ENCODE measurements around the gene LGSN.
"Not testable (repeated sequence)": the region's sequence is repeated elsewhere in the genome, so short reads cannot be mapped to it uniquely, and the experiment has no call there.

The LGSN gene

DNA sequence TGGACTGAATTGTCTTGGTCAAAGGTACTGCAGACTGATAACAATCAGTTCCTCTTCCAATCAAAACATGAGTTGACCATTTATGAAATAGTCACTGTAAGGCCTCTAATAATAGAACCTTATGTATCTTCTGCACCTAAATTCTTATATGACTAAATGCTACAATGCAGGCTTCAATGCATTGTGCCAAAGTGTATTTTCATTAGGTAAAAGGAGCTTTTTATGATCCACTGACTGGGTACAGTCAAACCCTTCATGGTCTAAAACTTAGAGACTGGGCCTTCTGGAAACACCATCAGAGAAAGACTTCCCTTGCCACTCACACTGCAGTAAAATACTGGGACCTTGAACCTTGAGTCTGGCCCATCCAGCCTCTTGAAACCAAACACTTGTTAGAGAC lies 16.3 kb downstream of the LGSN start:
- no peak for DNase-seq

DNA sequence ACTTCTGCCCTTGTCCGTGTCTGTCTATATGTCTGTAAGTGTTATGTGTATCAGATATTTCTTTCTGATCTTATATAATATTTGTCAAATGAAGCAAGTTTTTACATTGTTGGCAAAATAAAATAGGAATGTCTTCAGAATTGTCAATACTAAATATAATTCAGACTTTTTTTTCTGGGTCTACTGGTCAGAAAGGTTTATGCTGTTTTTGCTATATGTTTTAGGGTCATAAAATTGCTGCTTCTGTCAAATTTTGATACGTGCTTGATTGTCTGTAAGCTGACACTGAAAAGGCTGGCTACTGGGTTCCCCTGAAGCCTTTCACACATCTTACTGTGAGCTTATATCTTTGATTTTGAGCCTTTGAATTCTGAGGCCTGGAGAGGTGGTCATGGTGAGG lies 20.1 kb downstream of the LGSN start:
- no peak for DNase-seq

DNA sequence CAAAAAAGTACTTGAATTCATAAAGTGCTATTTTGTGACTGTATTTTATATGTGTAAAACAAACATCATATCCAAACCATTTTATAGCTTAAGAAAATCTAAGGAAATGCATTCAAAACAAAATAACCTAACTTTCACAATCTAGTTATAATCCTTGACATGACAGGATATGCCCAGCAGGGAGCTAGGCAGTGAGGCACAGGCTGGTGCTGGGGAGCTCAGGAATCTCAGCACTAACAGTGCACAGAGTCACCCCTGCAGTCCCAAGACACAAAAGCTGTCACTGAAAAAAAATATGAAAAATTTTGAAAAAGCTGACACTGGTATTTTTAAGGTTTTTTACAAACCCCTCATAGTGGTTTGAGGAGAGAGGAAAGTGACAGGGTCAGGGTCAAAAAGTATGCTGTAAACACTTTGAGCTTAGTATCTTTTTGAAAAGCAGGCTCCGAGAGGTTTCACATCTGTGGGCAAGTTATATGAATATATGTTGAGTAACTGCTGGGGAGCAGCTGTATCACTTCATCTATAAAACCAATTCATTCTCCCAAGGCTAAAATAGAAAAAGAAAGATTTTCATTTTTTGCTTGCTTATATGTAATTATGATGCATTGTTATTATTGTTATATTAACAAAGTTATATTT lies 24.1 kb downstream of the LGSN start:
- no peak for DNase-seq

DNA sequence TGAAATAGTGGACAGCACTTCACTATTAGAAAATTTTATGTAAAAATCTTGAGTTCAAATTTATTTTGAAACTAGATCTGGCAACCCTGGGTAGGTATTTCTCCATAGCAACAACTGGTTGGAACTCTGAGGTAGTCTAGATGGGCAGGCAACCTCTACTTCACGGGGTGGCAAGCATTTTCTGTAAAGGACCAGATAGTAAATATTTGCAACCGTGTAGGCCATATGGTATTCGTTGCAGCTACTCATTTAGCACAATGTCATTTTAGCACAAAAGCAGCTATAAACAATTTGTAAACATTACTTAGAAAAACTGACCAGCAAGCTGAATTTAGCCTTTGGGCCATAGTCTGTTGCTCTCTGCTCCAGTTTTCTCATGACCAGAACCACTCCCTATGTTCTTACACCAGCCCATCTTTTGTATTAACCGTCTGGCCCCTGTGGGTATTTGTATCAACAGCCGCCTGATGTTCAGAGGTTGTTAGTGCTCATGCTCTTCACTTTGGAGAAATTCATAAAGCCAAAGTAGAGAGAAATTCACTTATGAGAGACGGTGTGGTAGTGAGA lies 29.2 kb downstream of the LGSN start:
- DNase-seq, result no peak

DNA sequence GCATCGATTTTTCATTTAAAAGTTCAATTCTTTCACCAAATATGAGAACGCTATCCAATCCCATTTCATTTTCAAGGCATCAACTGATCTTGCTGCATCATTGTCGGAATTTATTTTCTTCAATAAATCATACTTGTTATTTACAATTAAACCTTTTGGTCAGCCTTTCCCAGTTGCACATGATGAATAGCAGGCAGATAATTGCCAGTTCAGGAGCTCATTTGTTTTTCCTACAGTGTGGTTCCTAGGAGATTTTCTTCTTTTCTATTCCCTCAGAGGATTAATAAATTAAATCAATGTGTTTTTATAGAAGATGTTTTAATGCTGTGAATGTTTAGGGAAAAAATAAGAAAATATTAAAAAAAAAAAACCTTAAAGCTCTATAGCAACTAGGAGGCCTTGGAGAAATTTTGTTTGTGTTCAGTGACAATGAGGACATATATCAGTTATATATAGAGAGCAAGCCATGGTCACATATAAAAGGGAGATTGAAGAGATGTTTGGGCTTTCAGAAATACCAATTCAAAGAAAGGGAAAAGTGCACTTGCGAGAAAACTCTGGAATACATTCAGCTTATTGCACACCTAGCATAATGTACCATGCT lies 30.4 kb downstream of the LGSN start:
- DNase-seq, result no peak

DNA sequence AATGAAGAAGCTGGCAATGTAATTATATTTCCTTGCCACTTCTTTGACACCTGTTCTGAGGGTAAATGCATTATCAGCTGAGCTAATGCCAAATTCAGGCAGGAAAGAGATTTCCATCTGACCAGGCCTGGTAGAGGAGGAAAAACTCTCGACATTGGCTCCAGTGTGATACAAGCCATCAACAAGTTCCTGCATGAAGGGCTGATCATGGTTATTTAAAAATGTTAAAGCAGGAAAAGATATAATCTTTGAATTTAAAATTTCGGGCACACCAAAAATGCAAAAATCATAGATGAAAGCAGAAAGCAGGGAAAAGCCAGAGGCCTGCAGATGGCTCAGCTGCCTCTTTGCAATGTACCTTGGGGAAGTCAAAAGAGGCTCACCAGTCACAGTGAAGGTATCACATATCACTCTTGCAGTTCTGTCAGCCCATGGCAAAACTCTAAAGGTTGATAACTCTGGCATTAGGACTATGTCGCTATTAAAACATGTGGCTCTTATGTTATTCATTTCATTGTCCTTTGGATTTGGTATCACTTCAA lies 39.1 kb downstream of the LGSN start:
- DNase-seq, result no peak

DNA sequence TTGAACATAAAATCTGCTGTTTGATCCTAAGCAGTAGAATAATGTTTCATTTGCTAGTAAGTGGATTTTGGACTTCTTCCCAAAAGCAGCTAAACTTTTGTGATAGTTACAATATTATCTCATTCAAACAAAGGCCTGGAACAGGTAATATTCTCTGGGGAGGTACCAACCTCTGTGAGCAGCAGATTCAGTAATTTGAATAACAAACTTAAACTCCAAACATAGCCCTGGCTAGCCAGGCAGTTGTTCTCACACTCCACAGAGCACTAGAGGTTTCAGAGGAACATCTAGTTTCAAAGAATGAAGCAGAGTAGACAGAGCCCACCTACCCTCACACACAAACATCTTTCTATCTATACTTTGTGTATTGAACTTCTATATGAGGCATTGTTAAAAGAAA lies 40.9 kb downstream of the LGSN start:
- DNase-seq, result no peak

DNA sequence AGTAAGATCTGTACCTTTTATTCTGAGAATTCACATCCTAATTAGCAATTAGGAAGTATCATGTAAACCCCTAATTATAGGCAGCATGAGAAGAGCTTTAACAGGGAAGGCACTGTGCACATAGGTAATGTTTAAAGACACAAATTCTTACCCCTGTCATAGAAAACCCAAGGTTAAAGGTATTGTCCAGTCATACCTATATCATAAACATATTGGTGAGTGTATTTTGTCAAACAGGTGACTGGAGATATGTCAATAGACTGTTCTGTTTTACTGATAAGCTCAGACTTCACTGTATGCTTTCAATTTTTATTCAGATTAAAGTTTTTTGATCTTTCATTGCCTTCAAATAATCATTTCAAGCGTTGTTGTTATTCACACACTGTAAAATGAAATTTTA lies 43.8 kb downstream of the LGSN start:
- no peak for DNase-seq

DNA sequence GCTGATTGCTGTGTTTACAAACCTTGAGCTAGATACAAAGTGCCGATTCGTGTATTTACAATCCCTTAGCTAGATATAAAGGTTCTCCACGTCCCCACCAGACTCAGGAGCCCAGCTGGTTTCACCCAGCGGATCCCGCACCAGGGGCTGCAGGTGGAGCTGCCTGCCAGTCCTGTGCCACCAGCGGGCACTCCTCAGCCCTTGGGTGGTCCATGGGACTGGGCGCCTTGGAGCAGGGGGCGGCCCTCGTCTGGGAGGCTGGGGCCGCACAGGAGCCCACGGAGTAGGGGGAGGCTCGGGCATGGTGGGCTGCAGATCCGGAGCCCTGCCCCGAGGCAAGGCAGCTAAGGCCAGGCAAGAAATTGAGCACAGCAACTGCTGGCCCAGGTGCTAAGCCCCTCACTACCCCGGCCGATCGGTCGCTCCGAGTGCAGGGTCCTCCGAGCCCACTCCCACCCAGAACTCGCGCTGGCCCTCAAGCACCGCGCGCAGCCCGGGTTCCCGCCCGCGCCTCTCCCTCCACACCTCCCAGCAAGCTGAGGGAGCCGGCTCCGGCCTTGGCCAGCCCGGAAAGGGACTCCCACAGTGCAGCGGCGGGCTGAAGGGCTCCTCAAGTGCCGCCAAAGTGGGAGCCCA lies 44.9 kb downstream of the LGSN start:
- not testable (repeated sequence) for DNase-seq

DNA sequence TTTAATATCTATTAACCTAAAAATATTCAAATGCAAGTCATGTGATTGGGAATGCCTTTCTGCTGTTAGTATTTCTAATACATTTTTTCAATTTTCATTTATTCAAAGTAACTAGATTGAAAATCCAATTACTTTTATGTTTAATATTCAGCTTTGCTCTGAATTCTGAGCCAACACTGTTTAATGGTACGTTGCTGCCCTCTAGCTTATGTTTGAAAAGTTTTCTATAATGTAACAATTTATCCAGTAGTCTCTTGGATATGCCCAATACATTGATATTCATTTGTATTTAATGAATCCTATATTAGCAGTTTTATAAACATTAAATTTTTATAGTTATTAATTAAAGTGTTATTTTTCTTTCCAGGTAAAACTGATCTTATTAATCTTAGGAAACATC lies 47.4 kb downstream of the LGSN start:
- DNase-seq, result no peak

DNA sequence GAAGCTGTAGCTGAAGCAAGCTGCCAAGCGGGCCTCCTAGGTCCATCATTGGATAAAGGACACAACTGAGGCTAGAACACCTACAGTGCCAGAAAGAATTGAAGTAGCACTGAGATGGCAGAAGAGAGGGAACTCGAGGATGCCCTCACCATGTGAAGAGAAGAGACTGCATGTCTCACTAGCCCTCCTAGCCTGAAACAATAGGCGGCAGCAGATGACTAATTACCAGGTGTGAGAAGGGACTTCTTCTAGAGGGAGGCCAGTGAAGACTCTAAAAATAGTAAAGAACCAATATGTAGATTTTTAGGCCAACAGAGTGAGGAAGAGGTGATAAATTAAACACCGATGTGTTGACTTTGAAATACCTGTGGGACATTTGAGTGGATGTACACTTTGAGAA lies 50.3 kb downstream of the LGSN start:
- DNase-seq, result no peak

DNA sequence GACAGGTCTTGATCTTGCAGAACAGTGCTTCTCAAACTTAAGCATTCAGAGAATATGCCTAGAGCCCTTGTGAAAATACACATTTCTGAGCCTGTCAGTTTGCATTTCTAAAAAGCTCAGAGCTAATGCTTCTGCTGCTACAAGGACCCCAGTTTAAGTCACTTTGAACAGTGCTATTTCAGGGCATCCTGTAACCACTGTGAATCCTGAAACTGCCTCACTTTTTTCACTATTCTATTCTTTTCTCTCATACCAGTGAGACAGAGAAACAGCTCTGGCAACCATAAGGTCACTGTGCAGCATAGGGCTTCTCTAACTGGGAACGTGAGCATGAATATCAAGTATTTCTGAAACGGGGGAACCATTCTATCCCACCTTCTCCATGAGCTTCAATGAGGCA lies 51.2 kb downstream of the LGSN start:
- no peak for DNase-seq

DNA sequence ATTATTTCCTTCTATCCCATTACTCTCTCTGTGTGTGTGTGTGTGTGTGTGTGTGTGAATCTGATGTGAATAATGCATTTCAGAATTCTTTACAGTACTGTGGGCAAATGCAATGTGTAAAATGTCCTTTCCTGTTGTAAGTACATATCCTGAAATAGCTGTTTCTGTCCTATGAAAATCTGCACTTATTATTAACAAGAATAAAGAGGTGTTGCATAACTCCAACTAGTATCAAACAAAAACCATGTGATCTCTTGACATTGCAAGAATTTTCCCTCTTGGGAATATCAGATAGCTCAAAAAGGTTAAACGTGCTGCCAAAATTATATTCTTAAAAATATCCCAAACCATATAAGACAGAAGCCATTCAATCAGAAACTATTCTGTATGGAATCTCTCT lies 52.0 kb downstream of the LGSN start:
- DNase-seq, result no peak

DNA sequence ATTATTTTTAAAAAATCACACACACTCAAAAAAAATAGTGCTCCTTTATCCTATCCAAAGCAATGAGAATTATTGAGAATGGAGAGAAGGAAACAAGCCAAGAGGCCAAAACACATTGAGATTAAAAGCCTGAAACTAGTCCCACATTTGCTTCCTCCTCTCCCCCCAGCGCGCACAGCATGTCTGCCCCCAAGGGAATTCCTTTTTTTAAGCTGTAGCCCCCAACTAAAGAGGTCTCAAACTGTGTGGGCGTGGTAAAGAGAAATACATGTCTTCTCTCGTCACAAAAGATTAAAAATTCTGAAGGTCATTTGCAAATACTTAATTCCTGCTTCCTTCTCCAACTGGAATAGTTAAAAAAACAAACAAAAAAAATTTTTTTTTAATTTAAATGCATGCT lies 52.7 kb downstream of the LGSN start:
- DNase-seq, result no peak

DNA sequence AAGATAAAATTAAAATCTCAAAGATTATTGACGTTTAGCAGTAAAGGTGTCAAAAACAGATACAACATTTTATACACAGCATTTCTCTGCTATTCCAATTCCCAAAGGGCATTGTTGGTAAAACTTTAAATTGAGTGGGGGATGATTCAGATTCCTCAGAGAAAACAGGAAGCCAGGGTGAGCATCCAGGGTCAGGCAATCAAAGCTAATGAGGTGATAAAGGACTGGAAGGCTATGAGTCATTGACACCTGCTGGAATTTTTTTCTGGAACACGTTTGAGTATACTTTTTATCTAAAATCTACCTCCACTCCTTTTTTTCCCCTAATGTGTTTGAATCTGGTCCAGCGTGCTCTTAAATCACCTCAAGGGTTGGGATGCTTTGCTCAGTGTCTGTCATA lies 56.3 kb downstream of the LGSN start:
- no peak for DNase-seq

DNA sequence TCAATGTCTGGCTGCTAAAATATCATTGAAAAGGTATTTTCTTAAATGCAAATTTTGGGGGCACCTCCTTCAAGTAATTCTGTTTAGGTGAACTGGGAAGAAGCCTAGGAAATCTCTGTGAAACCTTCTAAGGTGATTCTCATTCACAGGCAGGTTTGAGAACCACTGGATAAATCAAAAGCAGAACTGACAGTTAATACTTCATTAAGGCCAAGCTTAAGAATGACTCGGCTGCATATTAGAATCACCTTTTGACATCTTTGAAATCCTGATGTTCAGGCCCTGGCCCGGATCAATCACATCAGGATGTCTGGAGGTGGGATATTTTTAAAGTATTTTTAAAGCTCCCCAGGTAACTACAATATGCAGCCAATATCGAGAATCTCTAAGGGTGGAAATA lies 58.0 kb downstream of the LGSN start:
- DNase-seq, result no peak

DNA sequence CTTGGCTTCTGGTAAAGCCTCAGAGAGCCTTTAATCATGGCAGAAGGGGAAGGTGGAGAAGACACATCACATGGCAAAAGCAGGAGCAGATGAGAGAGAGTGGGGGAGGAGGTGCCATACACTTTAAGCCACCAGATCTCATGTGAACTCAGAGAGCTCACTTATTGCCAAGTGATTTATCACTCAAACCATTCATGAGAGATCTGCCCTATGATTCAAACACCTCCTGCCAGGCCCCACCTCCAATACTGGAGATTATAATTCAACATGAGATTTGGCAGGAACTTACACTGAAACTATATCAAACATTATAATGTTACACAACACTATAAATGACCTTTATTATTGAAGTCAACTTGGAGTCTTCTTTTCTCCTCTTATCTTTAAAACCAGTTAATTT lies 60.6 kb downstream of the LGSN start:
- no peak for DNase-seq

DNA sequence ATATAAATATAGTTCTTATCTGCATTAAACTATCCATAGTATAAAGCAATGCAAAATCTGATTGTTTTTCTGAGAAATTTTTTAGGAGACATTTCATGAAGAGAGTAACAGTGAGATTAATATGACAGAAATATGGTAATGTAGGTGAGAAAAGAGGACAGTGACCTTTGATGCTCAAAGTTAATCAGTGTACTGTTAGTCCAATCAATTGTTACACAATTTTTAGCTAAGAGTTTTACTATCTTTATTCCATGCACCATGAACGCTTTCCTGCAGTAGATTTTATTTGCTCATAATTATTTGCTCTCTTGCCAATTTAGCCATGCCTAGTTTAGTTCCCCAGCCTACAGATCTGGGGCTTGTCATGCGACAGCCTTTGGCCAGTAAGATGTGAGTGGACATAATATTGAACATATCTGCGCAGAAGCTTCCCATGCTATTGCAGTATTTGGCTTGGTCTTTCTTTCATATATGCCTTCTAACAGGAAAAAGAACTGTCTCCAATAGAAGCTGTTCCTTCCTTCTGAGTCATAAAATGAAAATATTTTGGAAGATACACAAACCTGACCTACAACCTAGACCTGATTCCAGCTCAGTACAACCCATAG lies 69.8 kb downstream of the LGSN start:
- no peak for DNase-seq

DNA sequence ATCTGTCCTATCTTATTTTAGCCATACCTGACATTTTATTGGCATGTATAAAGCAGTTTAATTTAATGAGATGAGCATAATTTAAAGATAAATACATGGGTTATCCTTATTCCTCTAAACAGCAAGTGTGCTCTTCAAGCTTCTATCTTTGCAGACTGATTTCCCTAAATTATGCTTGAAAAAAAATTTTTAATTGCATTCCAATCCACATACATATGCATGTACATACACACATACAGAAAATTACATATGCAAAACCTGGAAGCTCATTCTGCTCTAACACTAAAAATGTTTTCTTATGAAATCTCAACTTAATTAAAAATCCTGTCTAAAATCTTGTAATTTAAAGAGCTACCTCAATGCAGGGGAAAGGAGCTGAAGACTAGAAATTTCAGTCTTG lies 73.2 kb downstream of the LGSN start:
- DNase-seq, result no peak

DNA sequence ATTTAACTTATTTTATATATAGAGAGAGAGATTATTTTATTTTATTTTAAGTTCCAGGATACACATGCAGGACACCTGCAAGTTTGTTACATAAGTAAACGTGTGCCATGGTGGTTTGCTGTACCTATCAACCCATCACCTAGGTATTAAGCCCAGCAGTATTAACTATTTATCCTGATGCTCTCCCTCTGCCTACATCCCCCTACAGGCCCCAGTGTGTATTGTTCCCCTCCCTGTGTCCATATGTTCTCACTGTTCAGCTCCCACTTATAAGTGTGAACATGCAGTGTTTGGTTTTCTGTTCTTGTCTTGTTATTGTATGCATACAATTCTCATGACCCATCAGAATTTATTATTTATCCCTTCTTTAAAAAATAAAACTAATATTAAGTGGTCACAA lies 73.9 kb downstream of the LGSN start:
- no peak for DNase-seq

DNA sequence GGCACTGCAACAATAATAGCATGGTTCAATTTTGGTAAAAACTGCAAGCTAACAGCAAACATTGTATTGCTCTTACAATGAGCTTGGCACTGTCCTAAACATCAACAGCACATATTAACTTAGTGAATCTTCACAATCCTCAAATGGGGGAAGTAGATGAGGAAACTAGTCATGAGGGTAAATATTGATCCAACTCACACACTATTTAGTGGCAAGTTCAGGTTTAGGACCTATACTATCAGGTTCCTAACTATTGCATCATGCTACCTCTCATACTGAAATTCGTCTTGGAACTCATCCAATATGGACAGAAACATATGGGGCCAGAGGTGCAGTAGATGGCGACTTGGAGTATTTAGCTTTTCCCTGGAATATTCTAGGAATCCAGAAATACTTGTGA lies 74.4 kb downstream of the LGSN start:
- no peak for DNase-seq

DNA sequence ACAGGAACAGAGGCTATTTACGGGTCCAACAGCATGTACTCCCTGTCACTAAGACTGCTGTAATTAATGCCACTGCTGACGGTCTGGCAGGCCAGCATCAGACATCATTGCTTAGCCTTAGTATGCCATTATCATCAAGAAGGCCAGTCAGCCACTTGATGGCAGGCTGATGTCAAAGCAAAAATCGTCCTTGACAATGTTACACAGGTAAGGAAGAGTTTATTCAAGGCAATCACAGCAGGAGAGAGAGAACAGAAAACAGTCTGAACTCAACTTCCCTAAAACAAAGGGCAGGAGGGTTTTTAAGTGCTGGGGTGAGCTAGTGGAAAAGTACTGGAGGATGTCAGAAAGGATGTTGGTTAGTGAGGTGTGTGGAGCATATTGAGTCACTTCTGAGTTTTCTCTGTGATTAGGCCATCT lies 83.4 kb downstream of the LGSN start:
- no peak for DNase-seq

DNA sequence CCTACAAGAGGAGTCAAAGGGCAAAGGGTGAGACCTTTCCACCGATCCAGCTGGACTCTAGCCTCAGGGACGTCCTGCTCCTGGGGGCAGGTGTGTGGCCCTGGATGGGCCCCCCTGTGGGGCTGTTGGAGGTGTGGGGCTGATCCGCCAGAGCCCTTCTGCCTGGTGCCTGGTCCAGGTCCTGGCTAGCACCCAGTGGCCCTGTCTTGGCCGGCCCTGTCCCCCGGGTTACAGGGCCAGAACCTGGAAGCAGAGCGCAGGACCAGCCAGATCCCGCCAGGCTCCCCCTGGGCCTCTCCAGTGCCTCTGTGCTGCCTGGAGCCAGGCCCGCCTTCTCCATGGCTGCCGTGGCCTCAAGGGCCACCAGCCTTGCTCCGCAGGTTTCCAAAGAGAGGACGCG lies 89.3 kb downstream of the LGSN start:
- DNase-seq, result not testable (repeated sequence)

DNA sequence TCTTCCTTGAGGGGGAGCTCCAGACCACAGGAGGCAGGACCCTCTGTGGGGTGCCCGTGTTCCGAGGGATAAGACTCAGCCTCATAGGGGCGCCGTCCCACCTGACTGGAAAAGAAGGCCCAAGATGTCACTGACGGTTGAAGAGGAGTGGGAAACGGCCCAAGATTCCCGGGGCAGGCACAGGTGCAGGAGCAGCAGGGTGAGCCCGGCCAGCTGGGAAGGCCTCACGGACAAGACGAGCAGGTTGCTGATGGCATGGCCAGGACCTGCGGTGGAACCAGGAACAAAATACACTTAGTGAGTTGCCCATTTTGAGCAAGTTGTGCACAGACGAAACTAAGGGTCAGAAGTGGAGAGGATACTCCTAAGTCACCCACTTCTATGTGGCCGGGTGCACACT lies 89.8 kb downstream of the LGSN start:
- DNase-seq, result not testable (repeated sequence)
